GM18858 (cell line): Measurements from ENCODE around the gene ABLIM1.

ENCODE experiments used
- ATAC-seq: cut with Tn5 transposase; IDR thresholded peaks from one replicate; pipeline ENCODE4 v1.9.1; 2021; ENCODE audit not compliant: unreplicated experiment

Gene ABLIM1

GRCh38 chr10:114593240-114593792, 64.8 kb downstream of the ABLIM1 start:
- no peak for ATAC-seq

- no peak for ATAC-seq
These were observed 67.1 kb downstream of the ABLIM1 start for GRCh38 chr10:114590993-114591392.

- no peak for ATAC-seq
These were observed 73.7 kb downstream of the ABLIM1 start for GRCh38 chr10:114584419-114584818.

- ATAC-seq: no peak
These were observed 77.0 kb downstream of the ABLIM1 start for GRCh38 chr10:114581071-114581470.

- no peak for ATAC-seq
These were observed 80.9 kb downstream of the ABLIM1 start for GRCh38 chr10:114577133-114577532.

- no peak for ATAC-seq
These were observed 81.4 kb downstream of the ABLIM1 start for GRCh38 chr10:114576716-114577115.

- no peak for ATAC-seq
These were observed 82.0 kb downstream of the ABLIM1 start for GRCh38 chr10:114576132-114576487.

GRCh38 chr10:114575417-114576131, 82.5 kb downstream of the ABLIM1 start:
- no peak for ATAC-seq

- no peak for ATAC-seq
These were observed 84.6 kb downstream of the ABLIM1 start for GRCh38 chr10:114573330-114574045.

- ATAC-seq: no peak
These were observed 86.6 kb downstream of the ABLIM1 start for GRCh38 chr10:114571316-114571999.

- no peak for ATAC-seq
These were observed 92.0 kb downstream of the ABLIM1 start for GRCh38 chr10:114566064-114566463.

GRCh38 chr10:114565066-114565465, 93.0 kb downstream of the ABLIM1 start:
- ATAC-seq: no peak

GRCh38 chr10:114561008-114561523, 97.0 kb downstream of the ABLIM1 start:
- no peak for ATAC-seq

- no peak for ATAC-seq
These were observed 97.9 kb downstream of the ABLIM1 start for GRCh38 chr10:114560144-114560543.

- ATAC-seq: no peak
These were observed 98.4 kb downstream of the ABLIM1 start for GRCh38 chr10:114559636-114560035.

- no peak for ATAC-seq
These were observed 100.2 kb downstream of the ABLIM1 start for GRCh38 chr10:114557854-114558253.

- no peak for ATAC-seq
These were observed 101.6 kb downstream of the ABLIM1 start for GRCh38 chr10:114556236-114557122.

GRCh38 chr10:114553436-114553835, 104.6 kb downstream of the ABLIM1 start:
- no peak for ATAC-seq

- no peak for ATAC-seq
These were observed 106.0 kb downstream of the ABLIM1 start for GRCh38 chr10:114552050-114552449.

- no peak for ATAC-seq
These were observed 106.5 kb downstream of the ABLIM1 start for GRCh38 chr10:114551636-114551972.
